GM18909 (cell line): ENCODE measurements around the gene IQSEC2.
A peak's percentile ranks its signal among the peaks of the same experiment; 100 is the strongest.

Experiments
- ATAC-seq: cut with Tn5 transposase; IDR thresholded peaks from one replicate; pipeline ENCODE4 v1.9.1; 2021; ENCODE audit warnings: mild to moderate bottlenecking; ENCODE audit not compliant: unreplicated experiment, poor library complexity

The IQSEC2 gene

GRCh38 chrX:53281321-53281822, at the start of gene IQSEC2:
Gene IQSEC2 (minus strand): TSS chrX:53281584.
- no peak for ATAC-seq

- no peak for ATAC-seq
These were observed 48.9 kb upstream of the IQSEC2 start for GRCh38 chrX:53330331-53330730.

GRCh38 chrX:53324803-53325202, 43.4 kb upstream of the IQSEC2 start:
- no peak for ATAC-seq

GRCh38 chrX:53324085-53324484, 42.7 kb upstream of the IQSEC2 start:
- no peak for ATAC-seq

- no peak for ATAC-seq
These were observed 41.8 kb upstream of the IQSEC2 start for GRCh38 chrX:53323196-53323595.

GRCh38 chrX:53321943-53322497, 40.6 kb upstream of the IQSEC2 start:
- no peak for ATAC-seq

- ATAC-seq: no peak
These were observed 40.0 kb upstream of the IQSEC2 start for GRCh38 chrX:53321230-53321942.

GRCh38 chrX:53320543-53321229, 39.3 kb upstream of the IQSEC2 start:
- ATAC-seq: no peak

GRCh38 chrX:53319614-53320542, 38.5 kb upstream of the IQSEC2 start:
- ATAC-seq: no peak

- no peak for ATAC-seq
These were observed 37.5 kb upstream of the IQSEC2 start for GRCh38 chrX:53318766-53319353.

GRCh38 chrX:53317365-53318069, 36.1 kb upstream of the IQSEC2 start:
- peak; percentile 67 for ATAC-seq

- ATAC-seq: no peak
These were observed 35.5 kb upstream of the IQSEC2 start for GRCh38 chrX:53316860-53317237.

GRCh38 chrX:53316111-53316859, 34.9 kb upstream of the IQSEC2 start:
- no peak for ATAC-seq

- ATAC-seq: no peak
These were observed 32.3 kb upstream of the IQSEC2 start for GRCh38 chrX:53313728-53314105.

GRCh38 chrX:53312946-53313727, 31.8 kb upstream of the IQSEC2 start:
- peak; percentile 59 for ATAC-seq

- no peak for ATAC-seq
These were observed 28.5 kb upstream of the IQSEC2 start for GRCh38 chrX:53309837-53310236.

GRCh38 chrX:53308836-53309235, 27.5 kb upstream of the IQSEC2 start:
- ATAC-seq: no peak
